ENCODE results near the gene GDI1.

The GDI1 gene

GRCh38 chrX:154437971-154438893, 1.3 kb downstream of the GDI1 start:
- no peak for DNase-seq

GRCh38 chrX:154439841-154440240, 2.9 kb downstream of the GDI1 start:
- DNase-seq = no peak

DNA sequence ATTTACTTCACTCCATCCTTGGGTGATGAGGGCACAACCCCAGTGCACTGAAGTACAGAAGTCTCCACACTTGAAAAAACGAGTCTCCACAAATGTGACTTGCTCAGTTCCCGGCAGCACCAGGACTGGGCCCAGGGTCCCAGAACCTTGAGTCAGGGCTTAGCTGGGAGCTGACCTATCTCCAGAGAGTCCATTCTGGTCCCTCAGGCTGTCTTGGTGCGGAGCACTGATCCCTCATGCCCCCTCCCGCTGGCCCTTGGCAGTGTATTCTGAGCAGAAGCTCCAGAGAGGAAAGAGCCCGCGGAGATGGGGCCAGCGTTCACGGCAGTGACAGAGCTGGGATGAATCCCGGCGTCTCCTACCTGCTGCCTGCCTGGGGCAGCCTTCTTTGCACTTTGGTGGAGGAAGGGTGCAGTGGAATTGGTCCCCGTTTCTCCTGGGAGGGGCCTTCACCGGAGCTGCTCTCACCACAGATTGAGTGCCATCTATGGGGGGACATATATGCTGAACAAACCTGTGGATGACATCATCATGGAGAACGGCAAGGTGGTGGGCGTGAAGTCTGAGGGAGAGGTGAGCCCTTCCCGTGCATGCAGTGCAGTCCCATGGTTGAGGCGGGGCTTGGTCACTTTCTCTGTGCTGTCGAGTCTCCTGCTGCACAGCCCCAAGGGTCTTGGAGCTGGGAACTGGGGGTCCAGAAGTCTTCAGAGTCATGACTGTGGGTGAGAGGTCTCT, 3.8 kb downstream of the GDI1 start:
- no peak for DNase-seq

DNA sequence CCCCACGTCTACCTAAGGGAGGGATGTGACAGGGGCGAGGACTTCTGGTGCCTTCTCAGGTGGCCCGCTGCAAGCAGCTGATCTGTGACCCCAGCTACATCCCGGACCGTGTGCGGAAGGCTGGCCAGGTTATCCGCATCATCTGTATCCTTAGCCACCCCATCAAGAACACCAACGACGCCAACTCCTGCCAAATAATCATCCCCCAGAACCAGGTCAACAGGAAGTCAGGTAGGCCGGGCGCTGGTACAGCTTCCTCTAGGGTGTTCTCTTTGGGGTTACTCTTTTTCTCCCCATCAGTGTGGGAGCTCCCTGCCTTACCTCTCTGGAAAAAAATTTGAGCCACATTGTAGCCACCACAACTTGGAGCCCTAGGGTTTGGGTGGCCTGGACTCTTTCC, 4.6 kb downstream of the GDI1 start:
- DNase-seq = no peak

DNA sequence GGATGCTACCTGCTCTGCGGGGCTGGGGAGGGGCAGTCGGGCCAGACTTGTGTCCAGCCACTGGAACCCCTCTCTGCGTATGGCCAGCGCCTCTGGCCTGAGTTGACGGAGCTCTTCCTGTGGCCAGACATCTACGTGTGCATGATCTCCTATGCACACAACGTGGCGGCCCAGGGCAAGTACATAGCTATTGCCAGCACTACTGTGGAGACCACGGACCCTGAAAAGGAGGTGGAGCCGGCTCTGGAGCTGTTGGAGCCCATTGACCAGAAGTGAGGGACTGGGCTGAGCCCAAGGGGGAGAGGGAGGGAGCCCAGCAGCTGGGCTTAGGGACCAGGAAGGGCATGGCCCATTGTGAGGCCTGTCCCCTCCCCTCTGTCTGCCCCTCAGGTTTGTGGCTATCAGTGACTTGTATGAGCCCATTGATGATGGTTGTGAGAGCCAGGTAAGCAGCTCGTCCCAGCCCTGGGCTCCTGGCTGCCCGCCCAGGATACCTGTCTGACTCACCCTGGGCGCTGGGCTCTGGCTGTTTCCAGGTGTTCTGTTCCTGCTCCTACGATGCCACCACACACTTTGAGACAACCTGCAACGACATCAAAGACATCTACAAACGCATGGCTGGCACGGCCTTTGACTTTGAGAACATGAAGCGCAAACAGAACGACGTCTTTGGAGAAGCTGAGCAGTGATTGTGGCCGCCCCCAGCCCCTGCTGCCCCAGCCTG, 5.2 kb downstream of the GDI1 start:
- DNase-seq = no peak

GRCh38 chrX:154443479-154443910, 6.5 kb downstream of the GDI1 start:
- DNase-seq = no peak

DNA sequence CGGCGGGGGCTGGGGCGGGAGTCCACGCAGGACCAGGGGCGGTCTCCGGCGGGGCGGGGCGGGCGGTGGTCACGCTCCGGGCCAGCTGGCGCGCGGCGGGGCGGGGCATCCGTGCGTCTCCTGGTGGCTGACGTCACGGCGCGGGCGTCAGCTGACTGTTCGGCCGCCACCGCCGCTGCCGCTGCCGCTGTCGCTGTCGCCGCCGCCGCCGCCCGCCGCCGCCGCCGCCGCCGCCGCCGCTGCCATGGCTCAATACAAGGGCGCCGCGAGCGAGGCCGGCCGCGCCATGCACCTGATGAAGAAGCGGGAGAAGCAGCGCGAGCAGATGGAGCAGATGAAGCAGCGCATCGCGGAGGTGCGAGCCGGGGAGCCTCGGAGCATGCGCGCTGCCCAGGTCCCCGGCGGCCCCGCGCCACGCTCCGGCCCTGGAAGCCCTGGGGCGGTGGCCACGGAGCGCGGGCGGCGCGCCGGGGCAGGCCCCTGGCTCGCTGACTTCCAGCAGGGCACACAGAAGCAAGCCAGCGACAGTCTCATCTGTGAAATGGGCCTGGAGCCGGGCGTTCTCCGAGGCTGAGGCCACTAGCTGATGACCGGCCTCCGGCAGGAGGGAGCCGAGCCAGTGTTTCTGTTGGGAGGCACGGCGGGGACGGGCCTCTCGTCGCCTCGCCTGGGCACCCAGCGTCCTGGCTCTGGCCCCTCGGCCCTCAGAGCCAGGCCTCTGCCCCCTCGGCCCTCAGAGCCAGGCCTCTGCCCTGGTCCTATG, 7.2 kb downstream of the GDI1 start, which contains the start of gene FAM50A:
FAM50A (plus strand) TSS at position 150 of the 763 bp plus-strand sequence; CDS start at position 245, 95 bp downstream.
- DNase-seq = peak; percentile 77

- DNase-seq = no peak
Measured at GRCh38 chrX:154444755-154445246, 7.8 kb downstream of the GDI1 start.

- no peak for DNase-seq
Measured at GRCh38 chrX:154445776-154446175, 8.8 kb downstream of the GDI1 start.

GRCh38 chrX:154446430-154446829, 9.5 kb downstream of the GDI1 start:
- no peak for DNase-seq

DNA sequence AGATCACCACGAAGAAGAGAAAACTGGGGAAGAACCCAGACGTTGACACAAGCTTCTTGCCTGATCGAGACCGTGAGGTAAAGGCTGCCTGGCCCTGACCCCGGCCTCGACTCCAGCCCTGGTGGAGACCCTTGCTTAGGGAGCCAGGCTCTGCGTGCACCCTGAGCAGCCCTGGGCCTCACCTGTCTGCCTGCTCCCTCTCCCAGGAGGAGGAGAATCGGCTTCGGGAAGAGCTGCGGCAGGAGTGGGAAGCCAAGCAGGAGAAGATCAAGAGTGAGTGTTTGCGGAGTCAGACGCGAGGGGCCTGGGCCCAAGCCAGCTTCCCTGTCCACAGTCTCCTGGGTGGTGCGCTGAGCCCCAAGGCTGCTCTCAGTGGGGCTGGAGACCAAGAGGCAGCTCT, 11.5 kb downstream of the GDI1 start:
- DNase-seq = no peak

- no peak for DNase-seq
Measured at GRCh38 chrX:154449618-154450017, 12.7 kb downstream of the GDI1 start.

GRCh38 chrX:154450312-154450711, 13.4 kb downstream of the GDI1 start:
- DNase-seq = no peak

DNA sequence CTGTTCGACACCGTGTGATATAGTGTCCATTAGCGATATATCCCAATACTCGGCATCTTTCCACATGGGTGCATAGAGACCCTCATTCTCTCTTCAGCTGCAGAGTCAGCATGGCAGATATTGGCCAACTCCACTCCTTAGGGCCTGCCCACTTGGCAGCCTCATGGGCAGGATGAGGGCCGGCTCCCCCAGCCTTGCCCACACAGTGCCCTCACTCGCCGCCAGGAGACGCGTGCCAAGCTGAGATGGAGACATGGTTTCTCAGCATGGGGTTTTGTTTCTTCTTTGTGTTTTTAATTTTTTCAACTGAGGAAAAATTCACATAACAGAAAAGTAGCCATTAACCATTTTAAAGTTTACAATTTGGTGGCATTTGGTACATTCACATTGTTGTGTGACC, 15.9 kb downstream of the GDI1 start:
- no peak for DNase-seq

DNA sequence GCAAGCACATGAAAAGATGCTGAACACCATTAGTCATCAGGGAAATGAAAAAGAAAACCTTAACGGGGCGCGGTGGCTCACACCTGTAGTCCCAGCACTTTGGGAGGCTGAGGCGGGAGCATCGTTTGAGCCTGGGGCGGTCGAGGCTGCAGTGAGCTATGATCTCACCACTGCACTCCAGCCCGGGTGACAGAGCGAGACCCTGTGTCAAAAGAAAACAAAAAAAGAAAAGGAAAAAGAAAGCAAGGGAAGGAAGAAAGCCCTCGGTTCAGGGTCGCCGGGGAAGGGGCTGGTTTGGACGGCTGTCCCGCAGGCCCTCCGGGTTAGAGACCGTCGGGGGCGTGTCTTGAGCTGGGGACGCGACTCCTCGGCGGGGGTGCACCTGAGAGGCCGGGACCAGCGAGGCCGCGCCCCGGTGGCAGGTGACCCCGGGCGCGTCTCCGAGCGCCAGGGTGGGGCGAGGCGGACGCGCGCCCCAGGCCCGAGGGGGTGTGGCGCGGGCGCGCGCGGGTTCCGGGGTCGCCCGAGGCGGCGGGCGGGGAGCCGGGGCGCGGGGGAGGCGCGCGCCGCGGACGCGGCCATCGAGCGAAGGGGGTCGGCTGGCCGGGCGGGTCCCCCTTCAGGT, 20.6 kb downstream of the GDI1 start:
- peak; percentile 54 for DNase-seq

DNA sequence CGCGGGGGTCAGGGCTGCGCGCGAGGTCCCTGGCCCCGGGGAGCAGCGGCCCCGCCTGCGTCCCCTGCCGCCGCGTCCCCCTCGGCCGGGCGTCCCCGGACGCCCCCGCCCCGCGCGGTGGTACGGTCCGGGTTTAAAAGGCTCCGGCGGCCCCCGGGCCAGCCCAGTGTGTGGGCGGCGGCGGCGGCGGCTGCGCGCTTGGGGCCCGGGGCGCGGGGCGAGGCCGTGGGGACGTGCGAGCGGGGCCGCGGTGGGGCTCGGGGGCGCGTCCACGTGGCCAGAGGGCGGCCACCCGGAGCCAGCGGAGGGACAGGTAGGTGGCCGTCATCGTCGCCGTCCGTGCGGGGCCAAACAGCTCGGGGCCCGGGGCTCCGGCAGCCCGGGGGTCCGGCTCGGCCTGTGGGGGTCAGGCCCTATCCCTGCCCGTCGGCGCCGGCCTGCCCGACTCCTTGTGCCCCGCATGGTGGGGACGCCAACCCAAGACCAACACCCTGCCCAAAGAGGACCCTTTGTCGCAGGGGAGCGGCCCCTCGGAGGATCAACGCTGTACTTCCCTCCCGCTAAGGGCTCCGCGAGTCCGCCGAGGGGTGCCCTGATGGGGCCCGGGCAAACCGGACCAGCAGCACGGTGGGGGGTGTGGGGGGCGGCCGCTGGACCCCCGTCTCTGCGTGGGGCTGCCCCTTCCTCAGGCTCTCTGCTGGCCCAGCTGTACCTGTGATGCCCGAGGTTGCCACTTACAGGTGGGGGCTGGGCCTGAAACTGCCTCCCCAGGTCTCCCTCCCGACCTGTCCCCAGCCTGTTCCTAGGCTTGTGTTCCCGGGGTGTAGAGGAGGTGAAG, 21.4 kb downstream of the GDI1 start, which contains the start of gene PLXNA3:
PLXNA3 (plus strand) TSS at position 166 of the 838 bp plus-strand sequence. CDS start 1,903 bp downstream, outside the sequence.
- peak; percentile 68 for DNase-seq

DNA sequence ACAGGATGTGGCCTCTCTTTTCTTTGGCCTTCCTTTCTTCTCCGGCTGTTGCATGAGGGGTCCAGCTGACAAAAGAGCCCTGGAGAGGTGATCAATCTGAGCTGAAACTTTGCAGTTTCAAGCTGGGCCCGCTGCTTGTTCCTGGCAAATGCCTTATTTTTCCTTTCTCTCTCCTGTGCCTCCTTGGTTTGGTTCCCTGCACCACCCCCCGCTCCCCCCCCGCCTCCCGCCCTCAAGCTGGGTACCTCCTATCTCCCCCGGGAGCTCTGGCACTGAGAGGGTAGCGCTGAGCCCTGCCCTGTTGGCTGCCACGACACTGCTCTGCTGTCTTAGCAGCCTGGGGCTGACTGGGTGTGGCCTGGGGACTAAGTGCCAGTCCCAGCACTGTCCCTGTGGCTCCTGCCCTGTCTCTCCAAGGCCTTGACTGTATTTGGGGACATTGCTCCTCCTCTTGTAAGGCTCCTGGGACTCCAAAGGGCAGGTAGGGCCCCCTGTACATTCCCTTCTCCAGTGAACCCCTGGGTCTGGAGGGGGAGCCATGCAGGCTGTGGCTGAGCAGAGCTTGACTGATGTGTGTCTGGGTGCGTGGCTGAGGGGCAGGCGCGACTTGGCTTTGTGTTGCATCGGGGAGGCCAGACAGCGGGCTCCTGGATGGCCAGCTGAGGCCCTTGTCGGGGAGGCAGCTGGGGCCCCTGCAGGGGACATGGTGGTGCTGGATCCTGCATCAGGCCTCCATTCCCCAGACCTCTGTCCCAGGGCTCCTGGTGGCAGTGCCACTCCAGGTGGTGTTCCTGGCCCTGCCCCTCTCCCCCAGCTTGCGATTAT, 22.2 kb downstream of the GDI1 start:
- no peak for DNase-seq

GRCh38 chrX:154459832-154460231, 22.9 kb downstream of the GDI1 start:
- DNase-seq = no peak

DNA sequence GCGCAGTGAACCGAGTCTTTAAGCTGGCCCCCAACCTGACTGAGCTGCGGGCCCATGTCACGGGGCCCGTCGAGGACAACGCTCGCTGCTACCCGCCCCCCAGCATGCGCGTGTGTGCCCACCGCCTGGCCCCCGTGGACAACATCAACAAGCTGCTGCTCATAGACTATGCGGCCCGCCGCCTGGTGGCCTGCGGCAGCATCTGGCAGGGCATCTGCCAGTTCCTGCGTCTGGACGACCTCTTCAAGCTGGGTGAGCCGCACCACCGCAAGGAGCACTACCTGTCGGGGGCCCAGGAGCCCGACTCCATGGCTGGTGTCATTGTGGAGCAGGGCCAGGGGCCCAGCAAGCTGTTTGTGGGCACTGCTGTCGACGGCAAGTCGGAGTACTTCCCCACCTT, 23.4 kb downstream of the GDI1 start:
- DNase-seq = no peak

DNA sequence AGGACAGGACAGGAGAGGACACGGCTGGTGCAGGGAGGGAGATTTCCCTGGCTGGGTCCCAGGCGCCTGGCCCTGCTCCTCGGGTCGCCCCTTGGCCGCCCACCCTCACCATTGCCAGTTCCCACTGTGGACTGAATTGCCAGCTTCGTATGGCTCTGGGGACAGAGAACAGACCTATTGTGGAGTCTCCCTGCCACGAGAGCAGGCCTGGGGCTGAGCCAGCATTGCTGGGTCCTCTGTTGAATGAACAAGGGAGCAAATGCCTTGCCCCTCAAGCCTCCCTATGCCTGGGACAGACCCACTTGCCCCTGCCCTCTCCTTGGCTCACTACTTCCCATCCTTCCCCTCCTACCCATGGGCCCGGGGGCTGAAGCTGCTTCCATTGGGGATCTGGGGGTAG, 25.4 kb downstream of the GDI1 start:
- no peak for DNase-seq

All from activated naive CD4-positive, alpha-beta T cell treated with Interleukin-2 at 50 U/mL for 16 hours (primary cell).